Measurements from ENCODE around the gene PPA2.

DNA sequence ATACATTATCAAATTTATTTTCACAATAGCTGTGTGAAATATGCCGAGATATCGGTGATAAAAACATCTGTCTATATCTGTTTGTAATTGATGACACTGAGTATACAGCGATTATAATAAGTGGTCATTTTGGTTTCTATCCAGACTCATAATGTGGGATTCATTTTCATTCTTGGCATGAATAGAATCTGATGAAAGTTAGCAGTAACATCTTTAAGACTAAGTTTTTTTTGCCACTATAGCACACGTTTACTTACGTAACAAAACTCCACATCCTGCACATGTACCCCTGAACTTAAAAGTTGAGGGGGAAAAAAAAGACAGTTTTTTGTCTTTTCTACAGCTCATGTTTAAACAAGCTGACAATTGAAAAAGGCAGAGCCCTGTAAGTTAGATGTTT, 86.4 kb downstream of the PPA2 start:
- TF ChIP-seq CTCF (IDR thresholded peaks at IDR 0.05; ENCODE audit: insufficient read depth, low read length): no peak
- TF ChIP-seq POLR2AphosphoS5 (IDR thresholded peaks at IDR 0.05; ENCODE audit: low read depth): no peak
- TF ChIP-seq GABPA (IDR thresholded peaks at IDR 0.05; ENCODE audit: low read depth): no peak
- TF ChIP-seq SPI1 (IDR thresholded peaks at IDR 0.05; ENCODE audit: borderline replicate concordance, low read depth): no peak

All from HL-60 (cell line).